AG04450 (cell line): Measurements from ENCODE around the gene PODN. TPM values are rescaled to one million over a fixed set of nuclear protein-coding genes. Genes with fewer than 3 reads are reported as not detected.

Source experiments
- CTCF ChIA-PET: fragments of 300-600, 350-600 bp; formaldehyde crosslinking; extraction: SDS; loops from one replicate; lab custom pipeline; 2022; ENCODE audit warnings: antibody characterized with exemption, inconsistent platforms; lab: Charles Lee
- POLR2A ChIA-PET: fragments of 350-600 bp; formaldehyde crosslinking; extraction: SDS; loops from one replicate; lab custom pipeline; 2021; ENCODE audit warnings: antibody characterized with exemption, inconsistent platforms; lab: Yijun Ruan, JAX
- DNase-seq: peaks from one replicate; pipeline ENCODE4 v3.0.0-alpha.2; 2011; ENCODE audit warnings: low read depth, low spot score
- H3K27ac ChIP-seq: one replicate; pipeline ENCODE4 v1.5.1; 2012; ENCODE audit warnings: low read depth, low read length, control low read depth
- H3K27me3 ChIP-seq: one replicate; pipeline ENCODE4 v1.6.0; 2012; ENCODE audit warnings: low read length; ENCODE audit not compliant: control insufficient read depth, insufficient read depth
- H3K4me3 ChIP-seq: 2 replicates; pipeline ENCODE4 v1.5.1; 2011; ENCODE audit warnings: mild to moderate bottlenecking, low read depth, low read length, control low read depth
- H3K9me3 ChIP-seq: 2 replicates; pipeline ENCODE4 v1.5.1; 2012; ENCODE audit warnings: low read length; ENCODE audit not compliant: control insufficient read depth, insufficient read depth
- CTCF ChIP-seq: IDR thresholded peaks from 2 replicates; pipeline ENCODE4 v1.5.1; 2011; ENCODE audit warnings: low read depth, low read length, control low read depth, inconsistent platforms
- polyA plus RNA-seq: library from polyadenylated mRNA; depleted of rRNA; stranded (reverse); fragments of >200 nt; gene quantifications from 2 replicates; pipeline ENCODE4 v1.2.3, GENCODE V29; 2011

The PODN gene
- polyA plus RNA-seq, 1 experiment, result 11.8 TPM

DNA sequence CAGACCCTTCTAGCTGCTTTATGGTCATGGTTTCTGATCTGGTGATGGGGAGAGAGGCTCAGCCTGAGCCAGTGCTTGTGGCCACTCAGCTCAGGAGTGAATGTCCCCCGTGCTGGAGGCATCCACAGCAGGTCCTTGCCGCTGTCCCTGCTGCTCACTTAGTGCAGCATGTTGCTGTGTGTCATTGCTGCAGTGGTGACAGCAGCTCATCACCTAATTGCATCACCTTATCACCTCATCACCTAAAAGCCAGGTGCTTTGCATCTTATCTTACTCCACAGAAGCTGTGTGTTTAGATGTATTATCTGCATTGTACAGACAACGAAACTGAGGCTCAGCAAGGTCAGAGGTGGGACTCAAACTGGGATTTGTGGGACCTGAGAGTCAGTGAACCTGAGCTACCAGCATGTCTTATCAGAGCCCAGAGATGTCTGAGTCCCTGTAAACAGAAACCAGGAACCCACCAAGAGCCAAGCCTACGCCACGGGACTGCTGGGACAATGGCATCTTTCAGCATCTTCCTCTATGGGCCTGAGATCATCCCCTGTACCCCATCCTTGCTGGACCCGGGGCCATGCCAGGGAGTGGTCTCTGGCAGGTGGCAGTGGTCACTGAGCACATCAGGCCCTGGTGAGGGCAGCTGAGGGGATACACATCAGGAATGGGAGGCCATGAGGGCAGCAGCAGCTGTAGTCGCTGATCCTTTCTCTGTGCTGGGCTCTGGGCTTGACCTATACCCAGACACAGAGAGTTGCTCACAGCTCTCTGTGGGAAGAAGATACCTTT lies 6.5 kb downstream of the PODN start:
- POLR2A ChIA-PET, result interaction anchor here (1.4 kb wide), 1 partner anchor 9 kb away, joined by 3 read pairs; no protein-coding TSS in a partner anchor

DNA sequence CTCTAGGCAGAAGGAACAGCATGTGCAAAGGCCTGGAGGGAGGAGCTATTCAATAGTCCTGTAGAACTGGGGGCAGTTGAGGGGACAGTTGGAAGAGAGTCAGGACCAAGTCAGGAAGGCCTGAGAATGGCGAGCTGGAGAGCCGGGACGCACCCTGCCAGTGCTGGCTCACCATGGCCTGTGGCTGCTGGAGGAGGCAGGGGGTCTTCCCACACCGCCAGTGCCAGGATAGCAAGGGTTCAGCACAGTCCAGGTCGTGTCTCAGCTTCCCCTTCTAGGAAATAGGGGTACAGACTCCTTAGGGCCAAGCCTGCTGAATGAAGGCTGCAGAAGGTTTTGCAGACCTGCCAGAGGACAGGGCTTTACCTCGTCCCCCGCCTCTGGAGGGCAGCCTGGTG lies 7.3 kb downstream of the PODN start:
- POLR2A ChIA-PET, result interaction anchor here (1.4 kb wide), 1 partner anchor 8 kb away, joined by 3 read pairs; no protein-coding TSS in a partner anchor

More for the DNA sequence above, 6.5 kb downstream of the PODN start:
- no peak overlapping the region for H3K27ac ChIP-seq
- CTCF ChIA-PET, result no interaction called here
- H3K27me3 ChIP-seq, result peaks cover 3% of the 10 kb centered on the region
- TF ChIP-seq CTCF, result no peak
- no peak overlapping the region for H3K4me3 ChIP-seq
- DNase-seq, result no peak
- H3K9me3 ChIP-seq, result no peaks in the 10 kb centered on the region; the same call in 1 of the 2 replicates

GRCh38 chr1:53069663-53070327 lies 7.8 kb downstream of the PODN start:
- ChIA-PET POLR2A (no interaction called here), CTCF (no interaction called here)
- Histone ChIP-seq H3K4me3 (no peak overlapping the region), H3K27ac (no peak overlapping the region), H3K27me3 (no peaks in the 10 kb centered on the region), H3K9me3 (no peaks in the 10 kb centered on the region; the same call in 1 of the 2 replicates)
- TF ChIP-seq CTCF, result no peak
- DNase-seq, result no peak

More for the DNA sequence above, 7.3 kb downstream of the PODN start:
- Histone ChIP-seq H3K27ac (no peak overlapping the region), H3K4me3 (no peak overlapping the region), H3K27me3 (peaks cover 2% of the 10 kb centered on the region), H3K9me3 (no peaks in the 10 kb centered on the region; the same call in 1 of the 2 replicates)
- no peak for TF ChIP-seq CTCF
- DNase-seq, result no peak
- CTCF ChIA-PET, result no interaction called here

- no peaks in the 10 kb centered on the region; the same call in 1 of the 2 replicates for H3K9me3 ChIP-seq
- no peak overlapping the region for H3K4me3 ChIP-seq
- TF ChIP-seq CTCF, result no peak
- no peak overlapping the region for H3K27ac ChIP-seq
- POLR2A ChIA-PET, result interaction anchor here (0.5 to 0.9 kb wide), 2 partner anchors 27 to 356 kb away, joined by 3 to 5 read pairs; no protein-coding TSS in a partner anchor
- CTCF ChIA-PET, result no interaction called here
- no peaks in the 10 kb centered on the region for H3K27me3 ChIP-seq
- DNase-seq, result no peak
These were observed 8.6 kb downstream of the PODN start for GRCh38 chr1:53070621-53071020.
